H1 (cell line): Measurements from ENCODE around the gene BTNL3. TPM values are rescaled to one million over a fixed set of nuclear protein-coding genes. Genes with fewer than 3 reads are reported as not detected.

Experiments used
- CTCF ChIA-PET: fragments of 300-600 bp; sonication (Branson Sonifier 250); formaldehyde crosslinking; loops from one replicate; lab custom pipeline; 2021; ENCODE audit not compliant: partially characterized antibody; lab: Charles Lee
- POLR2A ChIA-PET: fragments of 300-600 bp; sonication (Branson Sonifier 250); formaldehyde crosslinking; loops from one replicate; lab custom pipeline; 2021; ENCODE audit warnings: inconsistent platforms; ENCODE audit not compliant: partially characterized antibody; lab: Charles Lee
- DNase-seq, 2 experiments: peaks; one replicate each; pipeline versions ENCODE4 v3.0.0 to v3.0.0-alpha.2; 2010 to 2022; ENCODE audit warnings: low spot score in 2 of 2, low read depth in 1 of 2, mixed read lengths in 1 of 2
- FAIRE-seq: peaks from 2 replicates; lab custom pipeline; 2011; peaks lifted over from hg19 to GRCh38; lab: Jason Lieb, UNC
- H2AFZ ChIP-seq: 2 replicates; pipeline ENCODE4 v1.8.1; 2012; ENCODE audit warnings: low read length, inconsistent platforms
- H2AK5ac ChIP-seq: 2 replicates; pipeline ENCODE4 v1.6.1; 2013; ENCODE audit warnings: low read depth, low read length
- H2BK120ac ChIP-seq: replicated peaks from 2 replicates; pipeline ENCODE3; 2013; ENCODE audit warnings: low read depth, low read length, inconsistent platforms
- H2BK12ac ChIP-seq: 2 replicates; pipeline ENCODE4 v1.6.1; 2013; ENCODE audit warnings: low read depth, low read length
- H2BK15ac ChIP-seq: 2 replicates; pipeline ENCODE4 v1.6.1; 2013; ENCODE audit warnings: low read length
- H2BK20ac ChIP-seq: 2 replicates; pipeline ENCODE4 v1.6.1; 2013; ENCODE audit warnings: low read length
- H2BK5ac ChIP-seq: 2 replicates; pipeline ENCODE4 v1.6.1; 2013; ENCODE audit warnings: low read depth, low read length
- H3K14ac ChIP-seq: 2 replicates; pipeline ENCODE4 v1.6.1; 2013; ENCODE audit warnings: inconsistent platforms; ENCODE audit not compliant: insufficient read length
- H3K18ac ChIP-seq: 2 replicates; pipeline ENCODE4 v1.6.1; 2013; ENCODE audit warnings: low read length; ENCODE audit errors: extremely low read depth
- H3K23ac ChIP-seq: 2 replicates; pipeline ENCODE4 v1.6.1; 2013; ENCODE audit warnings: inconsistent platforms; ENCODE audit not compliant: insufficient read length
- H3K23me2 ChIP-seq: 2 replicates; pipeline ENCODE4 v1.6.1; 2013; ENCODE audit warnings: low read depth, low read length
- H3K27ac ChIP-seq: 2 replicates; pipeline ENCODE4 v1.6.1; 2011; ENCODE audit warnings: low read depth, low read length, inconsistent platforms
- H3K27me3 ChIP-seq, 4 experiments: replicated peaks in 1 of 4; 1 replicate in 1 of 4; 2 replicates in 3 of 4; pipeline versions ENCODE4 v1.6.1 to v1.8.1; 2011 to 2013; ENCODE audit warnings: low read length in 3 of 4, mild to moderate bottlenecking in 3 of 4, inconsistent platforms in 2 of 4, mixed read lengths in 2 of 4, moderate library complexity in 1 of 4; ENCODE audit not compliant: control insufficient read depth in 3 of 4, insufficient read depth in 3 of 4; ENCODE audit errors: extremely low read depth in 1 of 4
- H3K36me3 ChIP-seq, 4 experiments: 2 replicates each; pipeline versions ENCODE4 v1.6.1 to v1.8.1; 2011 to 2013; ENCODE audit warnings: mild to moderate bottlenecking in 4 of 4, low read length in 3 of 4, moderate library complexity in 2 of 4, control low read depth in 1 of 4, inconsistent platforms in 1 of 4; ENCODE audit not compliant: insufficient read depth in 4 of 4, control insufficient read depth in 2 of 4
- H3K4ac ChIP-seq: replicated peaks from 2 replicates; pipeline ENCODE3; 2013; ENCODE audit warnings: low read length, low read depth, mixed read lengths, inconsistent platforms; ENCODE audit not compliant: insufficient read length
- H3K4me1 ChIP-seq, 4 experiments: replicated peaks in 1 of 4; 1 replicate in 1 of 4; 2 replicates in 3 of 4; pipeline versions ENCODE4 v1.6.1 to v1.8.1; 2011 to 2013; ENCODE audit warnings: low read length in 3 of 4, inconsistent platforms in 2 of 4, mixed read lengths in 1 of 4; ENCODE audit not compliant: insufficient read depth in 4 of 4, control insufficient read depth in 3 of 4
- H3K4me2 ChIP-seq, 2 experiments: 2 replicates each; pipeline versions ENCODE4 v1.6.1 to v1.8.1; 2011 to 2013; ENCODE audit warnings: low read depth in 2 of 2, low read length in 2 of 2, control low read depth in 1 of 2, inconsistent platforms in 1 of 2, mild to moderate bottlenecking in 1 of 2; ENCODE audit not compliant: insufficient read depth in 1 of 2
- H3K4me3 ChIP-seq, 4 experiments: fragments of 200-600, 300-600 bp in 1 of 4; sonication (generic), shearing (Covaris generic), sonication (Bioruptor Twin) in 1 of 4; 2 replicates each; pipeline versions ENCODE4 v1.5.1 to v1.8.1; 2011 to 2016; ENCODE audit warnings: low read length in 4 of 4, low read depth in 3 of 4, control low read depth in 2 of 4, inconsistent platforms in 2 of 4, mild to moderate bottlenecking in 2 of 4, mixed read lengths in 1 of 4, moderate library complexity in 1 of 4; ENCODE audit not compliant: insufficient read depth in 2 of 4; ENCODE audit errors: extremely low read depth in 1 of 4
- H3K56ac ChIP-seq: replicated peaks from 2 replicates; pipeline ENCODE3; 2013; ENCODE audit warnings: low read depth, mild to moderate bottlenecking, mixed read lengths, low read length, inconsistent platforms; ENCODE audit not compliant: insufficient read length
- H3K79me1 ChIP-seq: 2 replicates; pipeline ENCODE4 v1.6.1; 2013; ENCODE audit warnings: low read depth, low read length, control low read depth
- H3K79me2 ChIP-seq, 2 experiments: 2 replicates each; pipeline versions ENCODE4 v1.6.1 to v1.8.1; 2012 to 2013; ENCODE audit warnings: low read length in 2 of 2, mild to moderate bottlenecking in 2 of 2, inconsistent platforms in 1 of 2; ENCODE audit not compliant: insufficient read depth in 2 of 2, control insufficient read depth in 1 of 2
- H3K9ac ChIP-seq, 4 experiments: replicated peaks in 1 of 4; 1 replicate in 1 of 4; 2 replicates in 3 of 4; pipeline versions ENCODE4 v1.6.1 to v1.8.1; 2011 to 2013; ENCODE audit warnings: low read depth in 3 of 4, low read length in 3 of 4, control low read depth in 2 of 4, mild to moderate bottlenecking in 2 of 4, moderate library complexity in 2 of 4, inconsistent platforms in 1 of 4; ENCODE audit errors: extremely low read depth in 1 of 4
- H3K9me3 ChIP-seq, 2 experiments: 2 replicates each; pipeline versions ENCODE4 v1.6.1 to v1.8.1; 2012 to 2013; ENCODE audit warnings: mild to moderate bottlenecking in 2 of 2, moderate library complexity in 2 of 2, control low read depth in 1 of 2, inconsistent platforms in 1 of 2, low read depth in 1 of 2, low read length in 1 of 2, mixed read lengths in 1 of 2; ENCODE audit not compliant: insufficient read depth in 2 of 2
- H4K20me1 ChIP-seq, 2 experiments: replicated peaks in 1 of 2; 2 replicates each; pipeline versions ENCODE3 to v1.8.1; 2011 to 2013; ENCODE audit warnings: inconsistent platforms in 2 of 2, low read length in 2 of 2, mild to moderate bottlenecking in 1 of 2; ENCODE audit not compliant: insufficient read depth in 2 of 2, control insufficient read depth in 1 of 2
- H4K5ac ChIP-seq: 2 replicates; pipeline ENCODE4 v1.6.1; 2013; ENCODE audit warnings: low read length, low read depth, mixed read lengths, inconsistent platforms; ENCODE audit not compliant: insufficient read length
- H4K8ac ChIP-seq: 2 replicates; pipeline ENCODE4 v1.8.0; 2013; ENCODE audit warnings: mild to moderate bottlenecking, moderate library complexity, low read length, inconsistent platforms; ENCODE audit not compliant: insufficient read depth; ENCODE audit errors: extremely low read depth
- H4K91ac ChIP-seq: replicated peaks from 2 replicates; pipeline ENCODE3; 2013; ENCODE audit warnings: low read length, mixed read lengths, inconsistent platforms; ENCODE audit not compliant: insufficient read length
- HDAC6 ChIP-seq: IDR thresholded peaks from one replicate; pipeline ENCODE4 v1.7.1; 2012; ENCODE audit warnings: low read depth, mild to moderate bottlenecking, inconsistent platforms, low read length, moderate library complexity
- JUND ChIP-seq: IDR thresholded peaks from 2 replicates; pipeline ENCODE4 v1.6.1; 2011; ENCODE audit warnings: mild to moderate bottlenecking, improper control_type of control experiment, low read length
- WGBS, 2 experiments: shearing (Covaris generic) in 1 of 2; methylation state at CpG; one replicate each; pipeline versions ENCODE4 v1.1.6 to v1.1.7; 2013 to 2015; ENCODE audit warnings: low lambda C conversion rate in 2 of 2, mixed read lengths in 2 of 2, inconsistent platforms in 1 of 2, low coverage in 1 of 2, missing lambda C conversion rate in 1 of 2; ENCODE audit not compliant: insufficient replicate concordance in 2 of 2, insufficient coverage in 1 of 2, insufficient read length in 1 of 2; ENCODE audit errors: extremely low coverage in 1 of 2, missing lambda C conversion rate in 1 of 2; 5-methylcytosine and 5-hydroxymethylcytosine counted together
- polyA plus RNA-seq, 7 experiments: library from polyadenylated mRNA; depleted of rRNA in 3 of 7; stranded (reverse) in 5 of 7; unstranded in 2 of 7; fragments of >200 nt in 5 of 7; fragments of 200-250 nt in 2 of 7; gene quantifications; 1 replicate in 5 of 7; 2 replicates in 1 of 7; 4 replicates in 1 of 7; pipeline versions ENCODE4 v1.2.1 to v1.2.3, GENCODE V29; 2011 to 2013; ENCODE audit warnings: missing spikeins in 2 of 7, mixed read lengths in 2 of 7
- total RNA-seq: library from RNA; stranded (reverse); fragmentation: NEBNext Ultra II Directional; extraction: Animal tissue kit (Norgen Biotek cat#: 25700); gene quantifications from 2 replicates; pipeline ENCODE4 v1.2.1, GENCODE V29; 2021

Gene BTNL3
- total and polyA plus RNA-seq, 2 of the 8 experiments (the other 6 are each of a cell fraction or from before 2014, with no cell fraction given): not detected

- no peak overlapping the region for H2BK120ac ChIP-seq
- H4K91ac ChIP-seq: no peak overlapping the region
- POLR2A ChIA-PET: interaction anchor here (2.0 kb wide), 1 partner anchor 10 kb away, joined by 4 read pairs; no protein-coding TSS in a partner anchor
- no peak overlapping the region for H3K4me3 ChIP-seq
- H3K36me3 ChIP-seq: no peaks in the 10 kb centered on the region
- H3K9ac ChIP-seq: no peak overlapping the region
- H4K20me1 ChIP-seq: no peaks in the 10 kb centered on the region
- H3K23me2 ChIP-seq: peaks cover 2% of the 10 kb centered on the region; the same call in 1 of the 2 replicates
- no peaks in the 10 kb centered on the region; a peak in 2 of 7 replicates for H3K4me1 ChIP-seq
- no peak overlapping the region for H4K8ac ChIP-seq
- H4K5ac ChIP-seq: no peak overlapping the region
- no peak overlapping the region for H2AK5ac ChIP-seq
- CTCF ChIA-PET: interaction anchor here (0.7 to 1.1 kb wide), 4 partner anchors 12 to 169 kb away, joined by 3 to 6 read pairs (median 3); no protein-coding TSS in a partner anchor
- H3K4me2 ChIP-seq: no peak overlapping the region
- H2BK20ac ChIP-seq: no peak overlapping the region
- peaks cover 2 to 4% of the 10 kb centered on the region in 2 experiments; a peak in 2 of 4 replicates for H3K9me3 ChIP-seq
- no peak overlapping the region for H2BK12ac ChIP-seq
- no peak overlapping the region for H2BK15ac ChIP-seq
- no peak overlapping the region for H3K23ac ChIP-seq
- no peak overlapping the region for H3K27ac ChIP-seq
- H2AFZ ChIP-seq: no peak overlapping the region
- FAIRE-seq: no peak
- 88% methylated on average over 11 of the region's 11 CpGs; no CpG with 5 or more reads in 1 of the 2 experiments for WGBS, 2 experiments
- H3K18ac ChIP-seq: no peak overlapping the region
- H2BK5ac ChIP-seq: no peak overlapping the region
- no peak for TF ChIP-seq HDAC6
- TF ChIP-seq JUND: no peak
- no peaks in the 10 kb centered on the region for H3K79me2 ChIP-seq
- no peaks in the 10 kb centered on the region; a peak in 2 of 7 replicates for H3K27me3 ChIP-seq
- no peak overlapping the region for H3K4ac ChIP-seq
- no peaks in the 10 kb centered on the region for H3K79me1 ChIP-seq
- no peak overlapping the region for H3K14ac ChIP-seq
- no peak for DNase-seq
- H3K56ac ChIP-seq: no peak overlapping the region
Observed at GRCh38 chr5:181042722-181043121, 54.1 kb downstream of the BTNL3 start.
